GM23338 (cell line): ENCODE results near the gene ENDOU. TPM values are rescaled to one million over a fixed set of nuclear protein-coding genes. Genes with fewer than 3 reads are reported as not detected.

ENCODE experiments used
- ATAC-seq: fragments of 200-7000 bp; cut with Tn5 transposase; 3 replicates; pipeline ENCODE4 v1.9.1; 2020
- DNase-seq: peaks from one replicate; pipeline ENCODE4 v3.0.0-alpha.2; 2015; ENCODE audit warnings: low spot score
- H2AFZ ChIP-seq: fragments of 200-600 bp; sonication (generic); 2 replicates; pipeline ENCODE4 v1.8.0; 2016; ENCODE audit warnings: antibody characterized with exemption, mild to moderate bottlenecking, moderate library complexity
- H3F3A ChIP-seq: fragments of 200-600 bp; sonication (generic); replicated peaks from 2 replicates; pipeline ENCODE4 v1.8.0; 2017; ENCODE audit warnings: antibody characterized with exemption, mixed run types, low read depth
- H3K27ac ChIP-seq: fragments of 200-600 bp; sonication (generic); 2 replicates; pipeline ENCODE4 v1.6.1; 2016; ENCODE audit warnings: low read depth
- H3K27me3 ChIP-seq: fragments of 200-600 bp; sonication (generic); 2 replicates; pipeline ENCODE4 v1.8.0; 2016; ENCODE audit warnings: mild to moderate bottlenecking, mixed run types, moderate library complexity; ENCODE audit not compliant: insufficient read depth
- H3K36me3 ChIP-seq: fragments of 200-600 bp; sonication (generic); 2 replicates; pipeline ENCODE4 v1.8.0; 2016; ENCODE audit warnings: mild to moderate bottlenecking; ENCODE audit not compliant: insufficient read depth
- H3K4me1 ChIP-seq: fragments of 200-600 bp; sonication (generic); 2 replicates; pipeline ENCODE4 v1.8.0; 2016; ENCODE audit warnings: mild to moderate bottlenecking, moderate library complexity; ENCODE audit not compliant: insufficient read depth
- H3K4me2 ChIP-seq: fragments of 200-600 bp; sonication (generic); 2 replicates; pipeline ENCODE4 v1.7.1; 2017; ENCODE audit warnings: mixed run types
- H3K4me3 ChIP-seq: fragments of 200-600 bp; sonication (generic); 2 replicates; pipeline ENCODE4 v1.6.1; 2016; ENCODE audit warnings: mixed run types
- H3K79me2 ChIP-seq: fragments of 200-600 bp; sonication (generic); replicated peaks from 2 replicates; pipeline ENCODE4 v1.8.0; 2017; ENCODE audit warnings: mild to moderate bottlenecking; ENCODE audit not compliant: insufficient read depth
- H3K9me2 ChIP-seq: fragments of 200-600 bp; sonication (generic); 2 replicates; pipeline ENCODE4 v1.8.0; 2017; ENCODE audit not compliant: insufficient read depth
- H4K20me1 ChIP-seq: fragments of 200-600 bp; sonication (generic); replicated peaks from 2 replicates; pipeline ENCODE4 v1.8.0; 2017; ENCODE audit warnings: mild to moderate bottlenecking; ENCODE audit not compliant: insufficient read depth
- H3K27ac Mint-ChIP-seq: 2 replicates; pipeline ENCODE4 v1.8.0; 2020; ENCODE audit warnings: inconsistent platforms, mild to moderate bottlenecking, moderate library complexity, mixed read lengths
- H3K27me3 Mint-ChIP-seq: 3 replicates; pipeline ENCODE4 v1.8.0; 2022; ENCODE audit warnings: low read depth, mild to moderate bottlenecking, moderate library complexity, mixed read lengths, inconsistent platforms; ENCODE audit not compliant: insufficient read depth, poor library complexity
- H3K36me3 Mint-ChIP-seq: 3 replicates; pipeline ENCODE4 v1.8.0; 2021; ENCODE audit warnings: low read depth, mild to moderate bottlenecking, inconsistent platforms, moderate library complexity, mixed read lengths
- H3K4me1 Mint-ChIP-seq: 3 replicates; pipeline ENCODE4 v1.8.0; 2020; ENCODE audit warnings: mild to moderate bottlenecking, inconsistent platforms, mixed read lengths
- H3K4me3 Mint-ChIP-seq: 3 replicates; pipeline ENCODE4 v1.8.0; 2021; ENCODE audit warnings: moderate library complexity, mild to moderate bottlenecking, inconsistent platforms, mixed read lengths
- H3K9me3 Mint-ChIP-seq: 3 replicates; pipeline ENCODE4 v1.8.0; 2020; ENCODE audit warnings: moderate library complexity, mild to moderate bottlenecking, inconsistent platforms, mixed read lengths
- EZH2 ChIP-seq: fragments of 200-600 bp; sonication (generic); IDR thresholded peaks from one replicate; pipeline ENCODE4 v1.8.0; 2017; ENCODE audit warnings: antibody characterized with exemption, mild to moderate bottlenecking, low read depth; ENCODE audit not compliant: unreplicated experiment
- EZH2phosphoT487 ChIP-seq: fragments of 200-600 bp; sonication (generic); IDR thresholded peaks from one replicate; pipeline ENCODE4 v1.8.1; 2018; ENCODE audit warnings: antibody characterized with exemption; ENCODE audit not compliant: unreplicated experiment
- JUNB ChIP-seq: IDR thresholded peaks from one replicate; pipeline ENCODE4 v1.6.1; 2016; ENCODE audit warnings: antibody characterized with exemption; ENCODE audit not compliant: unreplicated experiment
- NANOG ChIP-seq: IDR thresholded peaks from 2 replicates; pipeline ENCODE4 v1.6.1; 2016; ENCODE audit warnings: antibody characterized with exemption, borderline replicate concordance
- POLR2AphosphoS5 ChIP-seq: IDR thresholded peaks from 2 replicates; pipeline ENCODE4 v1.6.1; 2016; ENCODE audit warnings: antibody characterized with exemption, low read depth
- STAT1 ChIP-seq: IDR thresholded peaks from one replicate; pipeline ENCODE4 v1.6.1; 2016; ENCODE audit warnings: antibody characterized with exemption; ENCODE audit not compliant: unreplicated experiment
- ZNF114 ChIP-seq: fragments of 250-450 bp; sonication (Bioruptor Pico); IDR thresholded peaks from 2 replicates; pipeline ENCODE4 v1.5.0; 2020; ENCODE audit warnings: mild to moderate bottlenecking, moderate library complexity
- ZNF331 ChIP-seq: fragments of 250-450 bp; sonication (Bioruptor Pico); IDR thresholded peaks from 2 replicates; pipeline ENCODE4 v1.5.0; 2020; ENCODE audit warnings: low read depth, mild to moderate bottlenecking, moderate library complexity
- polyA plus RNA-seq: library from polyadenylated mRNA; unstranded; fragments of >200 nt; fragmentation: Nextera tagmentation; extraction: Ambion mirVana; gene quantifications from 2 replicates; pipeline ENCODE4 v1.2.1, GENCODE V29; 2016
- total RNA-seq: library from RNA; depleted of rRNA; stranded (reverse); fragments of >200 nt; shearing (Covaris generic); gene quantifications from 2 replicates; pipeline ENCODE4 v1.2.3, GENCODE V29; 2014
- TF ChIP-seq, protein P1 (sequence below): IDR thresholded peaks from one replicate; pipeline ENCODE4 v1.6.1; 2018; ENCODE audit warnings: antibody characterized with exemption; ENCODE audit not compliant: unreplicated experiment
- TF ChIP-seq, protein P2 (sequence below): IDR thresholded peaks from 2 replicates; pipeline ENCODE4 v1.6.1; 2016; ENCODE audit warnings: antibody characterized with exemption
- TF ChIP-seq, protein P3 (sequence below): fragments of 250-450 bp; sonication (Bioruptor Pico); IDR thresholded peaks from 2 replicates; pipeline ENCODE4 v1.5.0; 2020; ENCODE audit warnings: mild to moderate bottlenecking, moderate library complexity
- TF ChIP-seq, protein P4 (sequence below), 2 experiments: fragments of 200-600 bp in 1 of 2; sonication (generic) in 1 of 2; conservative IDR thresholded peaks; 2 replicates each; pipeline versions ENCODE4 v1.5.1 to v1.6.1; 2016 to 2017; ENCODE audit warnings: antibody characterized with exemption in 2 of 2, low read depth in 2 of 2, mild to moderate bottlenecking in 2 of 2, moderate library complexity in 1 of 2

Gene ENDOU
- total and polyA plus RNA-seq, 2 experiments from 2014 or later: not detected

DNA sequence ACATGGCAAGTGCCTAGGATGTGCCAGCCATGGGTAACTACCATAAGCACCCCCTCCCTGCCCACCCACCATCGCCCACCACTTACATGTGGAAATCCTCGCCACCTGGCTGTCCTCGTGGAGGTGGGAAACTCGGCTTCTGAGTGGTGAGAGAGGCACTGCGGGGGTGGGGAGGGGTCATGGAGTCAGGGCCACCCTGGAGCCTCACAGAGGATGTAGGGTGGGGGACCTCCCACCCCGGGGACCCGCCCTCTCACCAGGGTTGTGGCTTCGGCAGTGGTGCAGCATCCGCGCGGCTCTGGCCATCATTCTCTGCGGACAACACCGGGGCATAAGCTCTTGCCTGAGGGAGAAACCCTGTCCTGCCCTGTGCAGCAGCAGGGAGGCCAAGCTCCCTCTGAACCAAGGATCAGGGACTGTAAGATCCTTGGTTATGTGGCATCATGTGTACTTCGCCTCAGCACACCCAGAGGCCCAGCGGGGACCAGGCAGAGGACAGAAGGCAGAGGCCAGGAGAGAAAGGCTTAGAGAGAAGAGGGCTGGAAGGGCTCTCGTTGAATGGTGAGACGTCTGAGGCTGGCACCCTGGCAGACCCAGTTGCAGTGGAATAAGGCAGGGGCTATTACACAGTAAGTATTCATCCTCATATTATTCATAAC lies 12.8 kb upstream of the ENDOU start:
- no peak for DNase-seq
- Histone ChIP-seq H2AFZ (no peak overlapping the region), H3K4me2 (no peak overlapping the region), H3F3A (no peaks in the 10 kb centered on the region), H3K4me1 (peaks cover 16% of the 10 kb centered on the region; the same call in 1 of the 2 replicates), H3K36me3 (no peaks in the 10 kb centered on the region), H4K20me1 (no peaks in the 10 kb centered on the region), H3K79me2 (no peaks in the 10 kb centered on the region), H3K9me2 (no peaks in the 10 kb centered on the region), H3K27ac (no peak overlapping the region), H3K4me3 (no peak overlapping the region), H3K27me3 (no peaks in the 10 kb centered on the region)
- Mint-ChIP-seq H3K36me3 (no peaks in the 10 kb centered on the region; the same call in 2 of the 3 replicates), H3K27me3 (peaks cover 14% of the 10 kb centered on the region), H3K9me3 (no peaks in the 10 kb centered on the region), H3K27ac (no peak overlapping the region), H3K4me3 (no peak overlapping the region), H3K4me1 (peaks cover 30% of the 10 kb centered on the region)
- TF ChIP-seq, protein P1, sequence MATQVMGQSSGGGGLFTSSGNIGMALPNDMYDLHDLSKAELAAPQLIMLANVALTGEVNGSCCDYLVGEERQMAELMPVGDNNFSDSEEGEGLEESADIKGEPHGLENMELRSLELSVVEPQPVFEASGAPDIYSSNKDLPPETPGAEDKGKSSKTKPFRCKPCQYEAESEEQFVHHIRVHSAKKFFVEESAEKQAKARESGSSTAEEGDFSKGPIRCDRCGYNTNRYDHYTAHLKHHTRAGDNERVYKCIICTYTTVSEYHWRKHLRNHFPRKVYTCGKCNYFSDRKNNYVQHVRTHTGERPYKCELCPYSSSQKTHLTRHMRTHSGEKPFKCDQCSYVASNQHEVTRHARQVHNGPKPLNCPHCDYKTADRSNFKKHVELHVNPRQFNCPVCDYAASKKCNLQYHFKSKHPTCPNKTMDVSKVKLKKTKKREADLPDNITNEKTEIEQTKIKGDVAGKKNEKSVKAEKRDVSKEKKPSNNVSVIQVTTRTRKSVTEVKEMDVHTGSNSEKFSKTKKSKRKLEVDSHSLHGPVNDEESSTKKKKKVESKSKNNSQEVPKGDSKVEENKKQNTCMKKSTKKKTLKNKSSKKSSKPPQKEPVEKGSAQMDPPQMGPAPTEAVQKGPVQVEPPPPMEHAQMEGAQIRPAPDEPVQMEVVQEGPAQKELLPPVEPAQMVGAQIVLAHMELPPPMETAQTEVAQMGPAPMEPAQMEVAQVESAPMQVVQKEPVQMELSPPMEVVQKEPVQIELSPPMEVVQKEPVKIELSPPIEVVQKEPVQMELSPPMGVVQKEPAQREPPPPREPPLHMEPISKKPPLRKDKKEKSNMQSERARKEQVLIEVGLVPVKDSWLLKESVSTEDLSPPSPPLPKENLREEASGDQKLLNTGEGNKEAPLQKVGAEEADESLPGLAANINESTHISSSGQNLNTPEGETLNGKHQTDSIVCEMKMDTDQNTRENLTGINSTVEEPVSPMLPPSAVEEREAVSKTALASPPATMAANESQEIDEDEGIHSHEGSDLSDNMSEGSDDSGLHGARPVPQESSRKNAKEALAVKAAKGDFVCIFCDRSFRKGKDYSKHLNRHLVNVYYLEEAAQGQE: no peak
- TF ChIP-seq EZH2phosphoT487 (no peak), ZNF114 (CRISPR knock-in tag) (no peak), POLR2AphosphoS5 (no peak), NANOG (no peak), EZH2 (no peak), STAT1 (no peak), ZNF331 (no peak), JUNB (no peak)
- TF ChIP-seq, protein P2, sequence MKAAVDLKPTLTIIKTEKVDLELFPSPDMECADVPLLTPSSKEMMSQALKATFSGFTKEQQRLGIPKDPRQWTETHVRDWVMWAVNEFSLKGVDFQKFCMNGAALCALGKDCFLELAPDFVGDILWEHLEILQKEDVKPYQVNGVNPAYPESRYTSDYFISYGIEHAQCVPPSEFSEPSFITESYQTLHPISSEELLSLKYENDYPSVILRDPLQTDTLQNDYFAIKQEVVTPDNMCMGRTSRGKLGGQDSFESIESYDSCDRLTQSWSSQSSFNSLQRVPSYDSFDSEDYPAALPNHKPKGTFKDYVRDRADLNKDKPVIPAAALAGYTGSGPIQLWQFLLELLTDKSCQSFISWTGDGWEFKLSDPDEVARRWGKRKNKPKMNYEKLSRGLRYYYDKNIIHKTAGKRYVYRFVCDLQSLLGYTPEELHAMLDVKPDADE: no peak
- TF ChIP-seq, protein P3, sequence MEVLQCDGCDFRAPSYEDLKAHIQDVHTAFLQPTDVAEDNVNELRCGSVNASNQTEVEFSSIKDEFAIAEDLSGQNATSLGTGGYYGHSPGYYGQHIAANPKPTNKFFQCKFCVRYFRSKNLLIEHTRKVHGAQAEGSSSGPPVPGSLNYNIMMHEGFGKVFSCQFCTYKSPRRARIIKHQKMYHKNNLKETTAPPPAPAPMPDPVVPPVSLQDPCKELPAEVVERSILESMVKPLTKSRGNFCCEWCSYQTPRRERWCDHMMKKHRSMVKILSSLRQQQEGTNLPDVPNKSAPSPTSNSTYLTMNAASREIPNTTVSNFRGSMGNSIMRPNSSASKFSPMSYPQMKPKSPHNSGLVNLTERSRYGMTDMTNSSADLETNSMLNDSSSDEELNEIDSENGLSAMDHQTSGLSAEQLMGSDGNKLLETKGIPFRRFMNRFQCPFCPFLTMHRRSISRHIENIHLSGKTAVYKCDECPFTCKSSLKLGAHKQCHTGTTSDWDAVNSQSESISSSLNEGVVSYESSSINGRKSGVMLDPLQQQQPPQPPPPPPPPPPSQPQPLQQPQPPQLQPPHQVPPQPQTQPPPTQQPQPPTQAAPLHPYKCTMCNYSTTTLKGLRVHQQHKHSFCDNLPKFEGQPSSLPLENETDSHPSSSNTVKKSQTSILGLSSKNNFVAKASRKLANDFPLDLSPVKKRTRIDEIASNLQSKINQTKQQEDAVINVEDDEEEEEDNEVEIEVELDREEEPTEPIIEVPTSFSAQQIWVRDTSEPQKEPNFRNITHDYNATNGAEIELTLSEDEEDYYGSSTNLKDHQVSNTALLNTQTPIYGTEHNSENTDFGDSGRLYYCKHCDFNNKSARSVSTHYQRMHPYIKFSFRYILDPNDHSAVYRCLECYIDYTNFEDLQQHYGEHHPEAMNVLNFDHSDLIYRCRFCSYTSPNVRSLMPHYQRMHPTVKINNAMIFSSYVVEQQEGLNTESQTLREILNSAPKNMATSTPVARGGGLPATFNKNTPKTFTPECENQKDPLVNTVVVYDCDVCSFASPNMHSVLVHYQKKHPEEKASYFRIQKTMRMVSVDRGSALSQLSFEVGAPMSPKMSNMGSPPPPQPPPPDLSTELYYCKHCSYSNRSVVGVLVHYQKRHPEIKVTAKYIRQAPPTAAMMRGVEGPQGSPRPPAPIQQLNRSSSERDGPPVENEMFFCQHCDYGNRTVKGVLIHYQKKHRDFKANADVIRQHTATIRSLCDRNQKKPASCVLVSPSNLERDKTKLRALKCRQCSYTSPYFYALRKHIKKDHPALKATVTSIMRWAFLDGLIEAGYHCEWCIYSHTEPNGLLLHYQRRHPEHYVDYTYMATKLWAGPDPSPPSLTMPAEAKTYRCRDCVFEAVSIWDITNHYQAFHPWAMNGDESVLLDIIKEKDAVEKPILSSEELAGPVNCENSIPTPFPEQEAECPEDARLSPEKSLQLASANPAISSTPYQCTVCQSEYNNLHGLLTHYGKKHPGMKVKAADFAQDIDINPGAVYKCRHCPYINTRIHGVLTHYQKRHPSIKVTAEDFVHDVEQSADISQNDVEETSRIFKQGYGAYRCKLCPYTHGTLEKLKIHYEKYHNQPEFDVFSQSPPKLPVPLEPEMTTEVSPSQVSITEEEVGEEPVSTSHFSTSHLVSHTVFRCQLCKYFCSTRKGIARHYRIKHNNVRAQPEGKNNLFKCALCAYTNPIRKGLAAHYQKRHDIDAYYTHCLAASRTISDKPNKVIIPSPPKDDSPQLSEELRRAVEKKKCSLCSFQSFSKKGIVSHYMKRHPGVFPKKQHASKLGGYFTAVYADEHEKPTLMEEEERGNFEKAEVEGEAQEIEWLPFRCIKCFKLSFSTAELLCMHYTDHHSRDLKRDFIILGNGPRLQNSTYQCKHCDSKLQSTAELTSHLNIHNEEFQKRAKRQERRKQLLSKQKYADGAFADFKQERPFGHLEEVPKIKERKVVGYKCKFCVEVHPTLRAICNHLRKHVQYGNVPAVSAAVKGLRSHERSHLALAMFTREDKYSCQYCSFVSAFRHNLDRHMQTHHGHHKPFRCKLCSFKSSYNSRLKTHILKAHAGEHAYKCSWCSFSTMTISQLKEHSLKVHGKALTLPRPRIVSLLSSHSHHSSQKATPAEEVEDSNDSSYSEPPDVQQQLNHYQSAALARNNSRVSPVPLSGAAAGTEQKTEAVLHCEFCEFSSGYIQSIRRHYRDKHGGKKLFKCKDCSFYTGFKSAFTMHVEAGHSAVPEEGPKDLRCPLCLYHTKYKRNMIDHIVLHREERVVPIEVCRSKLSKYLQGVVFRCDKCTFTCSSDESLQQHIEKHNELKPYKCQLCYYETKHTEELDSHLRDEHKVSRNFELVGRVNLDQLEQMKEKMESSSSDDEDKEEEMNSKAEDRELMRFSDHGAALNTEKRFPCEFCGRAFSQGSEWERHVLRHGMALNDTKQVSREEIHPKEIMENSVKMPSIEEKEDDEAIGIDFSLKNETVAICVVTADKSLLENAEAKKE (CRISPR knock-in tag): no peak
- TF ChIP-seq, protein P4, sequence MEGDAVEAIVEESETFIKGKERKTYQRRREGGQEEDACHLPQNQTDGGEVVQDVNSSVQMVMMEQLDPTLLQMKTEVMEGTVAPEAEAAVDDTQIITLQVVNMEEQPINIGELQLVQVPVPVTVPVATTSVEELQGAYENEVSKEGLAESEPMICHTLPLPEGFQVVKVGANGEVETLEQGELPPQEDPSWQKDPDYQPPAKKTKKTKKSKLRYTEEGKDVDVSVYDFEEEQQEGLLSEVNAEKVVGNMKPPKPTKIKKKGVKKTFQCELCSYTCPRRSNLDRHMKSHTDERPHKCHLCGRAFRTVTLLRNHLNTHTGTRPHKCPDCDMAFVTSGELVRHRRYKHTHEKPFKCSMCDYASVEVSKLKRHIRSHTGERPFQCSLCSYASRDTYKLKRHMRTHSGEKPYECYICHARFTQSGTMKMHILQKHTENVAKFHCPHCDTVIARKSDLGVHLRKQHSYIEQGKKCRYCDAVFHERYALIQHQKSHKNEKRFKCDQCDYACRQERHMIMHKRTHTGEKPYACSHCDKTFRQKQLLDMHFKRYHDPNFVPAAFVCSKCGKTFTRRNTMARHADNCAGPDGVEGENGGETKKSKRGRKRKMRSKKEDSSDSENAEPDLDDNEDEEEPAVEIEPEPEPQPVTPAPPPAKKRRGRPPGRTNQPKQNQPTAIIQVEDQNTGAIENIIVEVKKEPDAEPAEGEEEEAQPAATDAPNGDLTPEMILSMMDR (conservative IDR thresholded peaks at IDR 0.05; ENCODE audit: low read depth in 2 of 2): no peak
- ATAC-seq: no peak
